Heart left ventricle (tissue), 13 donors: ENCODE results near the gene NABP2.

Experiments
- POLR2A ChIP-seq, 2 donors: fragments of 450-650 bp; IDR thresholded peaks; one replicate each; pipeline ENCODE4 v1.6.1; 2017; ENCODE audit warnings: antibody characterized with exemption in 2 of 2, mild to moderate bottlenecking in 2 of 2, moderate library complexity in 2 of 2
- TF ChIP-seq, protein P1 (sequence below), 12 donors: fragments of 200-600 bp; sonication (generic) in 4 of 12; IDR thresholded peaks; one replicate each; pipeline versions ENCODE4 v1.5.0 to v1.8.0; 2018 to 2022; ENCODE audit warnings: antibody characterized with exemption in 12 of 12, mild to moderate bottlenecking in 5 of 12
- donor health status: ischemic (EF 13 %, LVEDD 7.1; RV severe dilation, severe dysfunction).
- donor health status: DM: no; HTN: yes; CAD: no.
- donor health status: DM: no; HTN: no; CAD: no.
- donor health status: ischemic (EF 25% LVEDD 6.9; RV normal size, moderate dysfunction).
- donor health status: ischemic (EF 25% LVEDD 5.7; RV mildly dilated, moderate dysfunction).
- donor health status: ischemic (EF 35%, LVEDD 5.7; RV mildly dilated, moderate dysfunction).
- donor health status: nonischemic (EF 11% LVEDD 7.7; RV severe dilation, severe dysfunction).
- donor health status: DM: yes; HTN: yes; CAD: no.
- donor health status: PGD.
- donor health status: ischemic (EF 29% LVEDD 5.4; RV normal size, mild dysfunction).
- donor health status: nonischemic (EF 23%, LVEDD 6.1; RV moderate dilation, normal function).

- TF ChIP-seq, protein P1, sequence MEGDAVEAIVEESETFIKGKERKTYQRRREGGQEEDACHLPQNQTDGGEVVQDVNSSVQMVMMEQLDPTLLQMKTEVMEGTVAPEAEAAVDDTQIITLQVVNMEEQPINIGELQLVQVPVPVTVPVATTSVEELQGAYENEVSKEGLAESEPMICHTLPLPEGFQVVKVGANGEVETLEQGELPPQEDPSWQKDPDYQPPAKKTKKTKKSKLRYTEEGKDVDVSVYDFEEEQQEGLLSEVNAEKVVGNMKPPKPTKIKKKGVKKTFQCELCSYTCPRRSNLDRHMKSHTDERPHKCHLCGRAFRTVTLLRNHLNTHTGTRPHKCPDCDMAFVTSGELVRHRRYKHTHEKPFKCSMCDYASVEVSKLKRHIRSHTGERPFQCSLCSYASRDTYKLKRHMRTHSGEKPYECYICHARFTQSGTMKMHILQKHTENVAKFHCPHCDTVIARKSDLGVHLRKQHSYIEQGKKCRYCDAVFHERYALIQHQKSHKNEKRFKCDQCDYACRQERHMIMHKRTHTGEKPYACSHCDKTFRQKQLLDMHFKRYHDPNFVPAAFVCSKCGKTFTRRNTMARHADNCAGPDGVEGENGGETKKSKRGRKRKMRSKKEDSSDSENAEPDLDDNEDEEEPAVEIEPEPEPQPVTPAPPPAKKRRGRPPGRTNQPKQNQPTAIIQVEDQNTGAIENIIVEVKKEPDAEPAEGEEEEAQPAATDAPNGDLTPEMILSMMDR (IDR thresholded peaks at IDR 0.05) = no peak
- TF ChIP-seq POLR2A (IDR thresholded peaks at IDR 0.05) = no peak
Measured at GRCh38 chr12:56243731-56244181, 19.6 kb downstream of the NABP2 start.
